GM19238 (cell line): Measurements from ENCODE around the gene SYT5.
"Not testable (repeated sequence)": the region's sequence is repeated elsewhere in the genome, so short reads cannot be mapped to it uniquely, and the experiment has no call there.

Experiments used
- DNase-seq: peaks from one replicate; pipeline ENCODE4 v3.0.0; 2011; ENCODE audit warnings: low spot score; ENCODE audit not compliant: insufficient read length

SYT5 gene

GRCh38 chr19:55179606-55180484 lies at the start of gene SYT5:
Gene SYT5, minus strand, starts transcription at chr19:55180289. Its CDS starts 1,248 bp downstream, at chr19:55179041.
- peak; percentile 57 for DNase-seq

- DNase-seq = no peak
Measured at GRCh38 chr19:55229789-55230182, 49.7 kb upstream of the SYT5 start.

- DNase-seq = no peak
Measured at GRCh38 chr19:55229145-55229788, 49.2 kb upstream of the SYT5 start.

GRCh38 chr19:55228403-55229031 lies 48.4 kb upstream of the SYT5 start, which contains the start of gene TMEM86B:
Gene TMEM86B, minus strand, starts transcription at chr19:55228763. Its CDS starts 22 bp downstream, at chr19:55228741.
- no peak for DNase-seq

GRCh38 chr19:55228015-55228391 lies 47.9 kb upstream of the SYT5 start:
- DNase-seq = no peak

GRCh38 chr19:55227241-55228014 lies 47.3 kb upstream of the SYT5 start:
- no peak for DNase-seq

- DNase-seq = no peak
Measured at GRCh38 chr19:55226788-55227187, 46.7 kb upstream of the SYT5 start.

GRCh38 chr19:55226273-55226672 lies 46.2 kb upstream of the SYT5 start:
- no peak for DNase-seq

- DNase-seq = no peak
Measured at GRCh38 chr19:55225415-55225958, 45.4 kb upstream of the SYT5 start.

GRCh38 chr19:55224679-55225414 lies 44.8 kb upstream of the SYT5 start:
- not testable (repeated sequence) for DNase-seq

- DNase-seq = no peak
Measured at GRCh38 chr19:55224038-55224665, 44.1 kb upstream of the SYT5 start.

- no peak for DNase-seq
Measured at GRCh38 chr19:55223291-55224037, 43.4 kb upstream of the SYT5 start.

GRCh38 chr19:55220525-55220924 lies 40.4 kb upstream of the SYT5 start:
- no peak for DNase-seq

- DNase-seq = no peak
Measured at GRCh38 chr19:55216461-55217198, 36.5 kb upstream of the SYT5 start.

- DNase-seq = no peak
Measured at GRCh38 chr19:55213547-55213946, 33.5 kb upstream of the SYT5 start.

- no peak for DNase-seq
Measured at GRCh38 chr19:55212447-55212846, 32.4 kb upstream of the SYT5 start.

GRCh38 chr19:55209693-55210472 lies 29.8 kb upstream of the SYT5 start:
- no peak for DNase-seq
